ENCODE results near the gene IGFL2. TPM values are rescaled to one million over a fixed set of nuclear protein-coding genes. Genes with fewer than 3 reads are reported as not detected.

IGFL2 gene
- total RNA-seq, 1 donor from 2014 or later, result not detected

DNA sequence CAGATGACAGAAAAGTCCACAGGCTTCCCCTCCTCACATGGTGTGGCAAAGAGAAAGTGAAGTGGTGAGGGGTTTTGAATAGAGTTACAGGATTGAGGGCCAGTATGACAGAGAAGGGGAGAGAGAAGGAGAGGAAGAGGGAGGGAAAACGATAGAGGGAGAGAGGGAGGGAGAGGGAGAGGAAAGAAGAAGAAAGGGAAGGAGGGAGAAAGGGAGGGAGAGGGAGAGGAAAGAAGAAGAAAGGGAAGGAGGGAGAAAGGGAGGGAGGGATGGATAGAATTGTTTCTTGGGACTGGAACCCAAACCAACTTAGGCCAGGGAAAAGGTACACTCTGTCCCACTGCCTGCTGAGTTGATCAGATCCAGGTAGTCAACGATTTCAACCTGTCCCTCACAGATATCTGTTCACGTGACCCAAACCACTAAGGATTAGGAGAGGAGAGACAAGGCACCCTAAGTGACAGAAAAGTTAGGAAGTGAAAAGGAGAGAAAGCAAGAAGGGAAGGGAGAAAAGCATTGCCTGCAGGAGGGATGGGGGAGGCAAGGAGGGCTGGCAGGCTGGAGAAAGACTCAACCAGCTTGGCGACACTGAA lies 15.4 kb upstream of the IGFL2 start:
- Mint-ChIP-seq H3K4me3 (peak overlapping the region; percentile 50), H3K27me3 (ENCODE audit: low read depth) (no peaks in the 10 kb centered on the region), H3K27ac (ENCODE audit: unreplicated experiment) (peak overlapping the region; percentile 93), H3K4me1 (peaks cover 26% of the 10 kb centered on the region), H3K36me3 (ENCODE audit: low read depth) (peaks cover 22% of the 10 kb centered on the region), H3K9me3 (peaks cover 32% of the 10 kb centered on the region)
- no peak for DNase-seq (ENCODE audit: low read depth, low spot score)
- TF ChIP-seq, protein P1, sequence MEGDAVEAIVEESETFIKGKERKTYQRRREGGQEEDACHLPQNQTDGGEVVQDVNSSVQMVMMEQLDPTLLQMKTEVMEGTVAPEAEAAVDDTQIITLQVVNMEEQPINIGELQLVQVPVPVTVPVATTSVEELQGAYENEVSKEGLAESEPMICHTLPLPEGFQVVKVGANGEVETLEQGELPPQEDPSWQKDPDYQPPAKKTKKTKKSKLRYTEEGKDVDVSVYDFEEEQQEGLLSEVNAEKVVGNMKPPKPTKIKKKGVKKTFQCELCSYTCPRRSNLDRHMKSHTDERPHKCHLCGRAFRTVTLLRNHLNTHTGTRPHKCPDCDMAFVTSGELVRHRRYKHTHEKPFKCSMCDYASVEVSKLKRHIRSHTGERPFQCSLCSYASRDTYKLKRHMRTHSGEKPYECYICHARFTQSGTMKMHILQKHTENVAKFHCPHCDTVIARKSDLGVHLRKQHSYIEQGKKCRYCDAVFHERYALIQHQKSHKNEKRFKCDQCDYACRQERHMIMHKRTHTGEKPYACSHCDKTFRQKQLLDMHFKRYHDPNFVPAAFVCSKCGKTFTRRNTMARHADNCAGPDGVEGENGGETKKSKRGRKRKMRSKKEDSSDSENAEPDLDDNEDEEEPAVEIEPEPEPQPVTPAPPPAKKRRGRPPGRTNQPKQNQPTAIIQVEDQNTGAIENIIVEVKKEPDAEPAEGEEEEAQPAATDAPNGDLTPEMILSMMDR (conservative IDR thresholded peaks at IDR 0.05), result no peak

- peak overlapping the region; percentile 93 for H3K27ac Mint-ChIP-seq (ENCODE audit: unreplicated experiment)
- peaks cover 28% of the 10 kb centered on the region for H3K9me3 Mint-ChIP-seq
- H3K4me1 Mint-ChIP-seq, result peaks cover 26% of the 10 kb centered on the region
- H3K36me3 Mint-ChIP-seq (ENCODE audit: low read depth), result peaks cover 22% of the 10 kb centered on the region
- TF ChIP-seq, protein P1 (conservative IDR thresholded peaks at IDR 0.05), result no peak
- no peaks in the 10 kb centered on the region for H3K27me3 Mint-ChIP-seq (ENCODE audit: low read depth)
- DNase-seq (ENCODE audit: low read depth, low spot score), result peak; percentile 38
- peak overlapping the region; percentile 18 for H3K4me3 Mint-ChIP-seq
Measured at GRCh38 chr19:46133101-46133627, 14.9 kb upstream of the IGFL2 start.

DNA sequence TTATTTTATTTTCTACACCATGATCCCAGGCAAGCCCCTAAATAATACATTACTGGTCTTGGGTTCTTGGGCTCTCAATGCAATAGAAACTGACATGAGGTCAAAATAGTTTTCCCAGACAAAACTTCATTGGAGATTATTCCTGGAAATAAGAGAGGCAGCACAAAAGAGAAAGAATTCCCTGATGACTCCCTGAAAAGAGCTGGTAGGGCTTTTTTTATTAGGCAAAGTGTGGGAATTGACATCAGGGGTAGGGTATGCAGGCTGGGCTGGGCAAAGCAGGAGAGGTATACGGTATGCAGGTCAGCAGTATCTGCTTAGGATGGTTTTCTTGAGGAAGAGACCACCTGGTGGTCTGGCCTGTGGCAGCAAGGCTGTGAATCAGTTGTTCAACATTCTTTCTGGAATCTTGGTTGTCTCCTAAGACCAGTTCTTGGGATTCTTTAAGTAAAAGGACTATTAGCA lies 14.2 kb upstream of the IGFL2 start:
- Mint-ChIP-seq H3K27me3 (ENCODE audit: low read depth) (no peaks in the 10 kb centered on the region), H3K27ac (ENCODE audit: unreplicated experiment) (peak overlapping the region; percentile 93), H3K4me3 (peak overlapping the region; percentile 5), H3K36me3 (ENCODE audit: low read depth) (peaks cover 22% of the 10 kb centered on the region), H3K9me3 (peaks cover 26% of the 10 kb centered on the region), H3K4me1 (peaks cover 26% of the 10 kb centered on the region)
- DNase-seq (ENCODE audit: low read depth, low spot score), result no peak
- TF ChIP-seq, protein P1 (conservative IDR thresholded peaks at IDR 0.05), result no peak

DNA sequence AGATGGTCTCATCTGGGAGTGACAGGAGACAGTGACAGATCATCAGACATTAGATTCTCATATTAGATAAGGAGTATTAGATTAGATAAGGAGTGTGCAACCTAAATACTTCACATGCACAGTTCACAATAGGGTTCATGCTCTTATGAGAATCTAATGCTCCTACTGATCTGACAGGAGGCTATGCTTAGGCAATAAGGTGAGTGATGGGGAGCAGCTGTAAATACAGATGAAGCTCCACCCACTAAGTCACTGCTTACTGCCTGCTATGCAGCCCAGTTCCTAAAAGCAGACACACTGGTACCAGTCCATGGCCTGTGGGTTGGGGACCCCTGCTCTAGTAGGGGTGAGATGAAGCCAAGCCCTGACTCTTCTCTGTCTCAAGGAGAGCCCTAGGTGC lies 13.5 kb upstream of the IGFL2 start:
- Mint-ChIP-seq H3K36me3 (ENCODE audit: low read depth) (peaks cover 19% of the 10 kb centered on the region), H3K4me3 (no peak overlapping the region), H3K27me3 (ENCODE audit: low read depth) (no peaks in the 10 kb centered on the region), H3K9me3 (peaks cover 22% of the 10 kb centered on the region), H3K27ac (ENCODE audit: unreplicated experiment) (no peak overlapping the region), H3K4me1 (peaks cover 26% of the 10 kb centered on the region)
- TF ChIP-seq, protein P1 (conservative IDR thresholded peaks at IDR 0.05), result no peak
- no peak for DNase-seq (ENCODE audit: low read depth, low spot score)

- TF ChIP-seq, protein P1 (conservative IDR thresholded peaks at IDR 0.05), result no peak
- Mint-ChIP-seq H3K36me3 (ENCODE audit: low read depth) (peaks cover 16% of the 10 kb centered on the region), H3K4me1 (peaks cover 20% of the 10 kb centered on the region), H3K9me3 (peaks cover 17% of the 10 kb centered on the region), H3K27me3 (ENCODE audit: low read depth) (no peaks in the 10 kb centered on the region), H3K4me3 (no peak overlapping the region), H3K27ac (ENCODE audit: unreplicated experiment) (no peak overlapping the region)
- no peak for DNase-seq (ENCODE audit: low read depth, low spot score)
Measured at GRCh38 chr19:46137915-46138473, 10.0 kb upstream of the IGFL2 start.
